ACC112 (cell line): ENCODE data around the gene SREK1IP1.
A peak's percentile ranks its signal among the peaks of the same experiment; 100 is the strongest.
"Not testable (repeated sequence)": the region's sequence is repeated elsewhere in the genome, so short reads cannot be mapped to it uniquely, and the experiment has no call there.

ENCODE experiments used
- H2AFZ ChIP-seq: fragments of 200-600 bp; sonication (generic); one replicate; pipeline ENCODE4 v1.6.0; 2017; ENCODE audit warnings: antibody characterized with exemption, low read length; ENCODE audit not compliant: unreplicated experiment
- H3K27ac ChIP-seq: fragments of 200-600 bp; sonication (generic); 2 replicates; pipeline ENCODE4 v1.5.1; 2014; ENCODE audit warnings: low read depth, mild to moderate bottlenecking, antibody characterized with exemption, low read length, moderate library complexity
- H3K27me3 ChIP-seq: fragments of 200-600 bp; sonication (generic); 2 replicates; pipeline ENCODE4 v1.6.1; 2014; ENCODE audit warnings: mild to moderate bottlenecking, antibody characterized with exemption, low read length, moderate library complexity, mixed read lengths; ENCODE audit not compliant: insufficient read depth
- H3K36me3 ChIP-seq: fragments of 200-600 bp; sonication (generic); 2 replicates; pipeline ENCODE4 v1.6.1; 2016; ENCODE audit warnings: mild to moderate bottlenecking, antibody characterized with exemption, low read length, moderate library complexity, mixed read lengths; ENCODE audit not compliant: insufficient read depth
- H3K4me1 ChIP-seq: fragments of 200-600 bp; sonication (generic); one replicate; pipeline ENCODE4 v1.6.1; 2016; ENCODE audit warnings: low read length, mixed read lengths; ENCODE audit not compliant: insufficient read depth, unreplicated experiment, control insufficient read depth
- H3K4me3 ChIP-seq: fragments of 200-600 bp; sonication (generic); 2 replicates; pipeline ENCODE4 v1.5.1; 2014; ENCODE audit warnings: mild to moderate bottlenecking, low read depth, low read length
- H3K79me2 ChIP-seq: fragments of 200-600 bp; sonication (generic); one replicate; pipeline ENCODE4 v1.6.0; 2016; ENCODE audit warnings: low read length; ENCODE audit not compliant: control insufficient read depth, unreplicated experiment, insufficient read depth

SREK1IP1 gene

DNA sequence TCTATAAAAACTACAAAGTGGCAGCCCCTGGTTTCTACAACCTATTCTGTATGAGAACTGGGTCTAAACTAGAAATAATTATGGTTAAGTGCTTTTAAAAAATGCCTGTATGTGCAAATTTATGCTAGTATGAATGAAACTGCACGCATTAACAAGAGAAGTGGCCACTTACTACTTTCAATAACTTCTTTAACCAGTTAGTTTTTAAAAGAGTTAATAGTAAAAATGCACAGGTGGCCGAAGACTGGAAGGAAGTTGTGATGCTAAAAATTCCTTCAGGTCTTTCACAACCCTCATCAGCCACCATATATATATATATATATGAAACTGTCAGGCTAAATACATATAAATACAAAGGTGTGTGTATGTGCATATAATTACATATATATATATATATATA is 41.3 kb downstream of the SREK1IP1 start:
- Histone ChIP-seq H3K79me2 (peaks cover 6% of the 10 kb centered on the region), H3K36me3 (peaks cover 4% of the 10 kb centered on the region), H2AFZ (no peak overlapping the region), H3K4me3 (no peak overlapping the region), H3K27ac (no peak overlapping the region), H3K27me3 (no peaks in the 10 kb centered on the region), H3K4me1 (no peaks in the 10 kb centered on the region)

GRCh38 chr5:64722588-64722987 is 45.9 kb downstream of the SREK1IP1 start:
- H2AFZ ChIP-seq: no peak overlapping the region
- peaks cover 5% of the 10 kb centered on the region; the same call in 1 of the 2 replicates for H3K36me3 ChIP-seq
- no peaks in the 10 kb centered on the region for H3K79me2 ChIP-seq
- no peak overlapping the region for H3K4me3 ChIP-seq
- no peaks in the 10 kb centered on the region for H3K4me1 ChIP-seq
- no peaks in the 10 kb centered on the region for H3K27me3 ChIP-seq
- no peak overlapping the region for H3K27ac ChIP-seq

DNA sequence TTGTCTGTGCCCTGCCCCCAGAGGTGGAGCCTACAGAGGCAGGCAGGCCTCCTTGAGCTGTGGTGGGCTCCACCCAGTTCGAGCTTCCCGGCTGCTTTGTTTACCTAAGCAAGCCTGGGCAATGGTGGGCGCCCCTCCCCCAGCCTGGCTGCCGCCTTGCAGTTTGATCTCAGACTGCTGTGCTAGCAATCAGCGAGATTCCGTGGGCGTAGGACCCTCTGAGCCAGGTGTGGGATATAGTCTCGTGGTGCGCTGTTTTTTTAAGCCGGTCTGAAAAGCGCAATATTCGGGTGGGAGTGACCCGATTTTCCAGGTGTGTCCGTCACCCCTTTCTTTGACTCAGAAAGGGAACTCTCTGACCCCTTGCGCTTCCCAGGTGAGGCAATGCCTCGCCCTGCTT is 54.0 kb downstream of the SREK1IP1 start:
- not testable (repeated sequence) for H3K79me2 ChIP-seq, H3K27ac ChIP-seq, H3K27me3 ChIP-seq, H2AFZ ChIP-seq, H3K4me1 ChIP-seq, H3K4me3 ChIP-seq, H3K36me3 ChIP-seq

DNA sequence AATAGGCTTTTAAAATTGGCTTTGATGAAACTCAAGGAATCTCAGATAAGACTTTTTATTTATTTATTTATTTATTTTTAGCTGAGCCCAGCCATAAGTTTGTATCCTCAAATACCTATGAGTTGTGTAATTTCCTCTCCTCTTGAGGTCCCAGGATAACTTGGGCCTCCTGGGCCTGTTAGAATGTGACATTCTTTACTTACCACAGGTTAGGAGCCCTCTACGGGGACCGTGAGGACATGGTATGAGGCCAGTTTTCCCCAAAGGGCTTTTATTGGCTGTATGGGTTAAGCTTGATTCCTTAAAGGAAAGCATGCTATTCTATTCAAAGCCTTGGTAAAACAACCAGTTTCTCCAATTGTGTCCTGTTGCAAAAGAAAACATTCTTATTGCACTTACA is 61.3 kb downstream of the SREK1IP1 start:
- Histone ChIP-seq H3K27me3 (no peaks in the 10 kb centered on the region), H3K79me2 (no peaks in the 10 kb centered on the region), H2AFZ (no peak overlapping the region), H3K27ac (no peak overlapping the region), H3K36me3 (no peaks in the 10 kb centered on the region), H3K4me3 (no peak overlapping the region), H3K4me1 (no peaks in the 10 kb centered on the region)

DNA sequence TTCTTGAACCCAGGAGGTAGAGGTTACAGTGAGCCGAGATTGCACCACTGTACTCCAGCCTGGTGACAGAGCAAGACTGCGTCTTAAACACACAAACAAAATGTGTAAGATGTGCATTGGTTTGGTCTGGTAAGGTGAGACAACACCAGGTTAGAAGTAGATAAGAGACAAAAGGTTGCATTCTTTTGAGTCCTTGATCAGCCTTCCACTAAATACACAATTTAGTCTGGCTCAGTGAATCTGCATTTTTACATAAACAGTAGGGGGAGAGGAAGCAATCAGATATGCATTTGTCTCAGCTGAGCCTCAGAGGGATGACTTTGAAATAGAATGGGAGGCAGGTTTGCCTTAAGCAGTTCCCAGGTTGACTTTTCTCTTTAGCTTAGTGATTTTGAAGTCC is 62.4 kb downstream of the SREK1IP1 start:
- not testable (repeated sequence) for H3K79me2 ChIP-seq, H3K27ac ChIP-seq, H3K27me3 ChIP-seq, H3K4me1 ChIP-seq, H3K4me3 ChIP-seq, H3K36me3 ChIP-seq, H2AFZ ChIP-seq

DNA sequence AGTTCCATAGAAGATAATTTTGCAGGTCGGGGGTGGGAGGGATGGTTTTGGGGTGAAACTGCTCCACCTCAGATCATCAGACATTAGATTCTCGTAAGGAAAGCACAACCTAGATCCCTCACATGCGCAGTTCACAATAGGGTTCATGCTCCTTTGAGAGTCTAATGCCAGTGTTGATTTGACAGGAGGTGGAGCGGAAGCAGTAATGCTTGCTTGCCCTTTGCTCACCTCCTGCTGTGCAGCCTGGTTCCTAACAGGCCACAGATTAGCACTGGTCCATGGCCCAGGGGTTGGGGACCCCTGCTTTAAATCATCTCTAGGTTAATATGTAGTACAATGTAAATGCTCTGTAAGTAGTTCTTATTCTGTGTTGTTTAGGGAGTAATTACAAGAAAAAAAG is 67.7 kb downstream of the SREK1IP1 start:
- H2AFZ ChIP-seq: no peak overlapping the region
- no peak overlapping the region for H3K4me3 ChIP-seq
- H3K79me2 ChIP-seq: no peaks in the 10 kb centered on the region
- no peaks in the 10 kb centered on the region for H3K4me1 ChIP-seq
- H3K27me3 ChIP-seq: peaks cover 6% of the 10 kb centered on the region; the same call in 1 of the 2 replicates
- H3K36me3 ChIP-seq: no peaks in the 10 kb centered on the region
- H3K27ac ChIP-seq: no peak overlapping the region

DNA sequence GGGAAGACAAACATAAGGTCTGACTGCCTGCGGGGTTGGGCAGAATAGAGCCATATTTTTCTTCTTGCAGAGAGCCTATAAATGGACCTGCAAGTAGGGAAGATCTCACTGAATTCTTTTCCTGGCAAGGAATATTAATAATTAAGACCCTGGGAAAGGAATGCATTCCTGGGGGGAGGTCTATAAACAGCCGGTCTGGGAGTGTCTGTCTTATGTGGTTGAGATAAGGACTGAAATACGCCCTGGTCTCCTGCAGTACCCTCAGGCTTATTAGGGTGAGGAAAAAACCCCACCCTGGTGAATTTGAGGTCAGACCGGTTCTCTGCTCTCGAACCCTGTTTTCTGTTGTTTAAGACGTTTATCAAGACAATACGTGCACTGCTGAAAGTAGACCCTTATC is 72.1 kb downstream of the SREK1IP1 start:
- H2AFZ ChIP-seq, H3K36me3 ChIP-seq, H3K4me1 ChIP-seq, H3K4me3 ChIP-seq, H3K27ac ChIP-seq, H3K79me2 ChIP-seq: not testable (repeated sequence)
- H3K27me3 ChIP-seq: peaks cover 24% of the 10 kb centered on the region

- Histone ChIP-seq H3K27ac (no peak overlapping the region), H3K27me3 (peaks cover 47% of the 10 kb centered on the region), H3K4me3 (no peak overlapping the region), H3K79me2 (no peaks in the 10 kb centered on the region), H3K36me3 (no peaks in the 10 kb centered on the region), H2AFZ (no peak overlapping the region), H3K4me1 (peaks cover 3% of the 10 kb centered on the region)
Observed at GRCh38 chr5:64693636-64694035, 74.9 kb downstream of the SREK1IP1 start.

DNA sequence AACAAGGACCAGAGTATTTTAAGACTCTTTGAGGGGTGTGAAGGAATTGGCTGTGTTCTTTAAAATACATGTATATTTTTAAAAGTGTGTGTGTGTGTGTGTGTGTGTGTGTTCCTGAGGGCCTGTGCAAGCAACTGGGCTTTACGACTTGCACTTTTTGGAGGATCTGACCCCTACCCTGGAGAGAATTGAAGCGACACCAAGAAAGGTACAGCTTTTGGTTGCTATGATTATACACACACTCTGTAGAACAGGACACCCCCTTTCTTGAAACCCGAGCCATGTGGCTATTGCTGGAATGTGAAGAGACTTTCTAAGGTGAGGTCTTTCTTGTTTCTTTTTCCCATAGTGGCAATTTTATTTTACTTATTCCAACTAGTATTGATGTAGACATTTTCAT is 77.2 kb downstream of the SREK1IP1 start:
- Histone ChIP-seq H3K27ac (no peak overlapping the region), H3K4me3 (peak overlapping the region; percentile 78), H3K4me1 (peaks cover 3% of the 10 kb centered on the region), H3K27me3 (peaks cover 56% of the 10 kb centered on the region), H3K79me2 (no peaks in the 10 kb centered on the region), H3K36me3 (no peaks in the 10 kb centered on the region), H2AFZ (peak overlapping the region; percentile 39)

DNA sequence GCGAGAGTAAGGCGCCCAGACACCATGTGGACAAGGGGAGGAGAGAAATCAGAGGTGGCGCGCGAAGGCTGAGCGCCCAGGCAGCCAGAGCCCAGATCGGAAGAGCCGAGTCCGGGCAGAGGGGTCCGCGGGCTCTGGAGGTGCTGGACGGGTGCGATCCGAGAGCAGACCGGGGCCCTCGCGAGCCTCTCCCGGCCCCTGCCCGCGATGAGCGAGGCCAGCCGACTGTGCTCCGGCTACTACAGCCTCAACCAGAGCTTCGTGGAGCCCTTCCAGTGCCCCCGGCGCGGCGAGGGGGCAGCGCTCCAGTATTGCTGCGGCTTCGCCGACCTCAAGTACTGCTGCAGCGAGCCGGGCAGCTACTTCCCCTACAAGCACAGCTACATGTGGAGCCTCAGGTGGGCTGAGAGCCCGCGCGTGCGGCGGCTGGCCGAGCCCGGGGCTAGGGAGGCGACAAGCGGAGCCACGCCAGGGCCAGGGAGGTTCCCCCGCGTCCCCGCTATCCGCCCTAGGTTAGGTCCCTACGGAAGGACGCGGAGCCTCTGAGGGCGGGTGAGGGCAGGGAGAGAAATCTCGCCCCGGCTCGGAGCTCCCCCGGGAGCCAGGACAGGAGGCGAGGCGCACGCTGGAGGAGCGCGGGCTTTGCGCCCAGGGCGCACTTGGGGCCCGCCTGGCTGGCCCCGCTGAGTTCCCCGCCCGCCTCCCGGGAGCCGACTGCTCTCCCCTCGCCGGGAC is 77.9 kb downstream of the SREK1IP1 start, which contains the start of gene SHISAL2B:
SHISAL2B (plus strand) TSS at position 87 of the 735 bp plus-strand sequence; CDS start at position 208, 121 bp downstream.
- H3K4me1 ChIP-seq: peaks cover 3% of the 10 kb centered on the region
- H3K27me3 ChIP-seq: peaks cover 56% of the 10 kb centered on the region
- no peaks in the 10 kb centered on the region for H3K36me3 ChIP-seq
- peak within 1 kb of the TSS; percentile 78 for H3K4me3 ChIP-seq
- peak within 1 kb of the TSS; percentile 39 for H2AFZ ChIP-seq
- H3K79me2 ChIP-seq: no peaks in the 10 kb centered on the region
- H3K27ac ChIP-seq: no peak within 1 kb of the TSS

DNA sequence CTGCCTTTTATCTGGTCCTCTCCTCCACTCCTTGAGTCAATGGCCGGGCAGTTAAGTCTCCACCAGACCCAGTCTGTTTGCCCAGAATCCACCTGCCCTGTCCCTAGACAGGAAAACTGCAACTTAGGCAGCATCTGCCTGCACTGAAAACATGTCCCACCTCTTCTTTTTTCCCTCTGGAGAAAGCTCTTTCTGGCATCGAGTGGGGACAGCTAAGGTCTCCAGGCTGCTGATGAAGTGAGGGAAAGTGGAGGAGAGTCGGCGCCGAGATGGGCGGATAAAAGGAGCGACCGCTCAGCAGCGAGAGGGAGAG is 78.4 kb downstream of the SREK1IP1 start:
- peak overlapping the region; percentile 78 for H3K4me3 ChIP-seq
- H3K4me1 ChIP-seq: peaks cover 3% of the 10 kb centered on the region
- H3K36me3 ChIP-seq: no peaks in the 10 kb centered on the region
- no peaks in the 10 kb centered on the region for H3K79me2 ChIP-seq
- H3K27me3 ChIP-seq: peaks cover 56% of the 10 kb centered on the region
- no peak overlapping the region for H2AFZ ChIP-seq
- no peak overlapping the region for H3K27ac ChIP-seq
